ENCODE data around the gene EVC. TPM values are rescaled to one million over a fixed set of nuclear protein-coding genes. Genes with fewer than 3 reads are reported as not detected.

EVC gene
- total and polyA plus RNA-seq, 2 of the 4 experiments (the other 2 are of a cell fraction), result 16.8 to 18.9 TPM

- no peak for TF ChIP-seq CHD1 (IDR thresholded peaks at IDR 0.05; ENCODE audit: low read depth, low read length)
Observed at GRCh38 chr4:5720157-5720850, 9.3 kb downstream of the EVC start (continued).

- POLR2A ChIA-PET (ENCODE audit: unreplicated experiment), result no interaction called here
- DNase-seq, result no peak
- H3K4me3 ChIP-seq (ENCODE audit: insufficient read depth, low read depth, low read length), result no peak overlapping the region
- H3K4ac ChIP-seq (ENCODE audit: low read depth, low read length), result peak overlapping the region; percentile 33
- no peak overlapping the region for H2BK20ac ChIP-seq (ENCODE audit: low read depth, low read length)
- H3K4me1 ChIP-seq (ENCODE audit: control insufficient read depth, insufficient read depth, low read length), result peaks cover 22% of the 10 kb centered on the region
- intact Hi-C loops (cut with micrococcal nuclease) (no loop called here), dilution Hi-C loops (cut with HindIII; ENCODE audit: low sequenced_read_pairs, unreplicated experiment) (no loop called here), in situ Hi-C loops (cut with MboI; ENCODE audit: low sequenced_read_pairs) (no loop called here)
- no peak overlapping the region for H2AFZ ChIP-seq (replicated peaks; ENCODE audit: low read length, poor library complexity)
- no peak overlapping the region for H3K9ac ChIP-seq (ENCODE audit: low read depth, low read length)
- H3K9me1 ChIP-seq (ENCODE audit: insufficient read depth, low read length), result peaks cover 37% of the 10 kb centered on the region
- no peak for ATAC-seq (ENCODE audit: low read depth)
- H2BK120ac ChIP-seq (ENCODE audit: low read depth, low read length), result no peak overlapping the region
- H3K27me3 ChIP-seq (ENCODE audit: control insufficient read depth, insufficient read depth, low read length), result no peaks in the 10 kb centered on the region
- H3K9me3 ChIP-seq (ENCODE audit: control insufficient read depth, insufficient read depth, low read length), result no peaks in the 10 kb centered on the region
- H4K20me1 ChIP-seq (ENCODE audit: insufficient read depth, low read length), result peaks cover 61% of the 10 kb centered on the region
- no peak overlapping the region for H3K56ac ChIP-seq (ENCODE audit: extremely low read depth, insufficient read depth, low read length)
- H3K79me1 ChIP-seq (ENCODE audit: low read depth in 1 of 2, low read length in 2 of 2), result peaks cover 41 to 78% of the 10 kb centered on the region in 2 experiments
- H4K8ac ChIP-seq (ENCODE audit: low read depth in 2 of 2, low read length in 2 of 2), result 0 out of 4 replicates have a peak overlapping the region, but pooled peaks of 1 of the 2 experiments have one; percentile 9
- peak overlapping the region; percentile 24; the same call in 1 of the 3 replicates for H2BK15ac ChIP-seq (ENCODE audit: low read depth, low read length)
- BruUV-seq (replicated peaks), result no TSS peak
- 93% methylated on average over 2 of the region's 3 CpGs; no CpG with 5 or more reads in 1 of the 2 experiments for WGBS, 2 experiments (ENCODE audit: extremely low coverage in 2 of 2, insufficient read length in 1 of 2)
- no peak overlapping the region for H3K4me2 ChIP-seq (ENCODE audit: low read depth, low read length)
- no peak overlapping the region for H3K14ac ChIP-seq (replicated peaks; ENCODE audit: low read depth, low read length)
- peaks cover 26% of the 10 kb centered on the region for H3K36me3 ChIP-seq (ENCODE audit: control insufficient read depth, insufficient read depth, low read length)
- H3K18ac ChIP-seq (ENCODE audit: low read depth, low read length), result no peak overlapping the region
- H4K5ac ChIP-seq (ENCODE audit: low read depth, low read length), result no peak overlapping the region
- peak overlapping the region; percentile 13; the same call in 1 of the 2 replicates for H2AK5ac ChIP-seq (ENCODE audit: low read depth, low read length)
- H2BK5ac ChIP-seq (ENCODE audit: low read depth, low read length, poor library complexity, severe bottlenecking), result no peak overlapping the region
- H2AK9ac ChIP-seq (replicated peaks; ENCODE audit: low read depth, low read length, poor library complexity), result no peak overlapping the region
- peak overlapping the region; percentile 25; the same call in 1 of the 2 replicates for H4K91ac ChIP-seq (ENCODE audit: insufficient read depth, low read depth, low read length)
- H3K27ac ChIP-seq (ENCODE audit: insufficient read depth, low read length), result no peak overlapping the region
- peak overlapping the region; percentile 5; the same call in 1 of the 2 replicates for H3K23ac ChIP-seq (ENCODE audit: low read depth, low read length)
- no peak for TF ChIP-seq NFE2L2 (IDR thresholded peaks at IDR 0.05; ENCODE audit: low read depth, low read length)
- no peak for TF ChIP-seq RAD21 (IDR thresholded peaks at IDR 0.05; ENCODE audit: low read length)
- TF ChIP-seq MXI1 (IDR thresholded peaks at IDR 0.05; ENCODE audit: borderline replicate concordance, low read depth, low read length), result no peak
- no peak for TF ChIP-seq BHLHE40 (IDR thresholded peaks at IDR 0.05; ENCODE audit: low read depth, low read length)
- peak; percentile 82 for TF ChIP-seq MAFK (IDR thresholded peaks at IDR 0.05; ENCODE audit: low read depth, low read length)
- CTCF ChIA-PET, result no interaction called here
Observed at GRCh38 chr4:5720980-5721379, 10.0 kb downstream of the EVC start.

All from IMR-90 (cell line).